GM19467 (cell line): ENCODE results near the gene NT5C1A.

Source experiments
- ATAC-seq: cut with Tn5 transposase; IDR thresholded peaks from one replicate; pipeline ENCODE4 v1.9.1; 2021; ENCODE audit warnings: mild to moderate bottlenecking, moderate library complexity; ENCODE audit not compliant: unreplicated experiment

The NT5C1A gene

DNA sequence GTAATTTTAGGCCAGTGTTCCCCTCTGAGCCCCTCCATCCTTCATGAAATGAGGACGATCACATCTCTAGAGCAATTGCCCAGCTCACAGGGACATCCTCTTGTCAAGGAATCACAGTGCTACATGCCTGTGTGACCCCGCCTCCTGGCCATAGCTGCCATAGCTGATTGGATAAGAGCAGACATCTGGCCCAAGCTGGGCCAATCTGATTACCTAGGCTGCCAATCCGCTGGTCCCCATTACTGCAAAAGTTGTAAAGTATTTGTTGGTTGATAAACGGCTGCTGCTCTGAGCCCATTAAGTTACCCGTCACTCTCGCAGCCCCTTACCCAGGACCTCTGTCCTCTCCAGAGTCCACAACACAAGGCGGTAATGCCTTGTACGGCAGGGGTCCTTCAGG is 8.3 kb downstream of the NT5C1A start:
- no peak for ATAC-seq

DNA sequence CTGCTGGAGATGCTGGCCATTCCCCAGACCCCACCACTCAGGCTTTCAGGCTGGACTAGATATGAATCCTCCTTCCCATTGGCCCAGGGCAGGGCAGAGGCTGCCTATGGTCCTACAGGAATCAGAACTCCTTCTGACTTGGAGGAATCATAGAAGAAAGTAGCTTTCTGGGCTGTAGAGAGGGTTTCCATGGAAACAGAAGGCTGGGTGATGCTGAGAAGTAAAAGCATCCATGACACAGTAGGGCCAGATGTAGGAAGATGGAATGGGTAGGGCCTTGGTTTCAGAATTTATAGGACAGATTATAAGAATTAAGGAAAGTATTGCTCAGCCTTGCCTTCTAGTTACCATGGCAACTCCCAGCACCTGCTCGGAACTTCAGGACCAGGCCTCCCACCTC is 9.0 kb downstream of the NT5C1A start:
- no peak for ATAC-seq

DNA sequence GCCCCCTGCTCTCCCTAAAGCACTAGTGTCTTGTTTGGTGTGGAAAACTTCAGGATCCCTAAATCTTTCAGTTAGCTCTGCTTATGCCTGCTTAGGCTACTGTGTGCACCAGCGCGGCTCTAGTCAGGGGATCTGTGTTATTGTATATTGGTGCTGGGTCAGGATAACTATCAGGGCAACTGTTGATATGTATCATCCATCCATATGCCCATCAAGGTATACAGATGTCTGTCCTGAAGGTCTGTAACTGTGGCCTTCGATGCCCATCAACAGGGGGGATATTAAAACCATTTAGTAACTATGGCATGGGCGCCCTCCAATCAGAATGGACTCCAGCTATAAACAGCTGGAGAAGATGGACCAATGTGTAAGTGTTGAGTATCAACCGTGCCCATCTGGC is 12.4 kb downstream of the NT5C1A start:
- ATAC-seq = no peak

DNA sequence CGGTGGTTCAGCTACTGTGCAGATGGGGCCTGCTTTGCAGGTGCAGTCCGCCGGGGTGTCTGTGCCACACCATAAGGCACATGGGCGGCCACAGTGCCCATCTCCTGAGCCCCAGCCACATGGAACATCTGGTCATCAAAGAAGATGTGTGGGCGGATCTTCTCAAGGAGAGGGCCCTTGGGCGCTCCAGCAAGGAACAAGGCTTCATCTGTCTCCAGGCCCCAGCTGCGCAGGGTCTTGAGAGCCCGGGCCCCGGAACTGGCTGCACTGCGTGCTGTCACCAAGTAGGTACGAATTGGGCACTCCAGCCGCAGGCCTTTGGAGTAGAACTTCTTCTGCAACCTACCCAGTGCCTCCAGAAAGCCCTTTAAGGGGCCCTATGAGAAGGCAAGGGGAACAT is 12.8 kb downstream of the NT5C1A start:
- no peak for ATAC-seq

DNA sequence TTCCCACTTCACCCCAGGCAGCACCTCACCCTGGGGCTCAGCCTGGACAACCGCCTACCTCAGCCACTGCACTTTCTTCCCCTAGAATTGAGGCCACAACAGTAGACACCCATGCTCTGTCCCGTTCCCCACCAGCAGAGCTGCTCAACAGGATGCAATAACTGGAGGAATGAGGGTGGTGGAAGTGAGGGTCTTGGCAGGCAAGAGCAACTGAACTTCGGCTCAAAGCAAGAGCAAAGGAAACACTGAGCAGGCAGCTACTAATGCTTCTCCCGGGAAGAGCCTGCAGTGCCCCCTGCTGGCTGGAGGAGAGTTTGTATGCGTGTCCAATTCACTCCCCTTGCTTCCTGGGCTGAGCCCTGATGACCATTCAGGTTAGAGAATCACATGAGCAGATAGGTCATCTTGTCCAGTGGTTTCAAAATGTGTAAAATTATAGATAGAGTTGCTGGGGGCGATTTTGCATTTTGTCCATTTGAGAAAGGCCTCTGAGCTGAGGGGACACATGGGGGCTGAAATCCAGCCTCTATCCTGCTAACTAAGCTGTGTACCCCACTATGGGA is 13.9 kb downstream of the NT5C1A start:
- no peak for ATAC-seq

DNA sequence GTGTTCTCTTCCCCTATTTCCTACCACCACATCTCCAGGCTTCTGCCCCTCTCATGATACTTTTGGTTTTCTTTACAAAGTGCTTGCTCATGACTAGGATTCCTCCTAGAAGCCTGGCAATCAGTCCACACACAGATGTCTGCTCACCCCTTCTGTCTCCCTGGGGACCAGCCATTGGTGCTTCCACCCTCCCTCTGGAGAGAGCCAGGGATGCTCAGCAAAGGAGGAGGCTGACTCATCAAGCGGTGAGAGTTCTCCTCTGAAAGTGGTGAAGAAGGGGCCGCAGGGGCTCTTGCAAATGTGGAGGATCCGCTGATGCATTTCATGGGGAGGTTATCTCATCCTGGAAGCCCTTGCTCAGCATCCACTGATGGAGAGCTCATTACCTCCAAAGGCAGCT is 14.5 kb downstream of the NT5C1A start:
- ATAC-seq = no peak

DNA sequence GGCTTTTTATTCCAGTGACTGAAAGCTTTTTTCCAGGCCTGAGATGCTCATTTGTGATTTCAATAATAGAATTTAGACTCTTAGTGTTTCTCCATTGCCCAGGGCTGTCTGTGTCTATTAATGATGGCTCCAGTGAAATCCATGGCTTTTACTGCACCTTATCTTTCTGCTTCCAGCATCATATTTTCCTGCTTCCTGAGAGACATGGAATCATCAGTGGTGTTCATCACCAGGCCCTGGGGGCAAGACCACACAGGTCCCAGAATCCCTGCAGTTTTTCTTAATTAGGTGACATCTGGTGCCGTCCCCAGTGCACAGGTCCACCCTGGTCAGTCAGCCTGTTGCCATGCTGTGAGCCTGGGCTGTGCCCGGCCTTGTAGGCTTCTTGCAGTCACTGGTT is 15.5 kb downstream of the NT5C1A start:
- no peak for ATAC-seq

DNA sequence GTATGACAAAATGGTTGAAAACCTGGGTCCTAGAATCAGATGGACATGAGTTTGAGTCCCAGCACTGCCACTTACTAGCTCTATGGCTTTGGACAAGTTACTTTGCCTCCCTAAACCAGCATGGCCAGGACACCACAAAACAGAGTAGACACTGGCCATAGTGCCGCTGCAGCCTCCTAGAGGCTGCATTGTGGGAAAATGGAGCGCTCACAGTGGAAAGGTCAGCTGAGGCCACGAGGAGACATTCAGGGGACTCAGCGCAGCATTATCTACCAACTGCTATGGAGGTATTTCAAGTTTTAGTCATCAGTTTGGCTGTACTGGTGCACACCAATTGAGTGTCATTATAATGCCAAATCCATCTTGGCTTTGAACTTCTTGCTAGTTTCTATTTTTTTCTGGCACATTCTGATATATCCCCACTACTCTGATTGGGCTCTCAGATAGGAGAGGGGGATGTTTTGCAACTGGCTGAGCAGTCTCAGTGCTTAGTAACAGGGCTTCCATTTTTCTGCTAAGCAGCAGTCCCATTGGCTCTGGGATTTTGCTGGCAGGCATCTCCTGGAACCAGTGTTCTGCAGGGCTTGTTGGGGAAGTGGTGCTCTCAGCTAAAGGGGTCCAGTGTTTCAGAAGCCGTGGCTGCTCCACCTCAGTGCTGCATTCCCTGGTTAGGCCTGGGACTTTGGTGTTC is 16.2 kb downstream of the NT5C1A start:
- no peak for ATAC-seq

DNA sequence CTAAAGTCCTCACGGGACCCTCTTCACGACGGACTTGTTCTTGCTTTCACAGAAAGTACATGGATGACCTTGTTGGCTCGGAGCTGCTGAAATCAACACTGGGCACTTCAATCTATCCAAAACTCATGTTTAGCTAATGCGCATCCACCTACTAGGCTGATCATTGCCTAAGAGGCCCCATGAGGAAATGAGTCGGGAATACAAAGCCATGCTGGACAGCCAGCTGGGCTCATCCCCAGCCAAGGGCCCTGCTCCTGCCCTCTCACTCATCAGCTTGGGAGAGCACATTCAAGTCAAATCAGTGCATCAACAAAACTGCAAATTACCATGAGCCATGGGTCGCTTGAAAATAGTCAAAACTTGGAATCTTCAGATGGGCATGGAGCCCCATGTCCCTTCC is 17.6 kb downstream of the NT5C1A start:
- ATAC-seq = no peak

DNA sequence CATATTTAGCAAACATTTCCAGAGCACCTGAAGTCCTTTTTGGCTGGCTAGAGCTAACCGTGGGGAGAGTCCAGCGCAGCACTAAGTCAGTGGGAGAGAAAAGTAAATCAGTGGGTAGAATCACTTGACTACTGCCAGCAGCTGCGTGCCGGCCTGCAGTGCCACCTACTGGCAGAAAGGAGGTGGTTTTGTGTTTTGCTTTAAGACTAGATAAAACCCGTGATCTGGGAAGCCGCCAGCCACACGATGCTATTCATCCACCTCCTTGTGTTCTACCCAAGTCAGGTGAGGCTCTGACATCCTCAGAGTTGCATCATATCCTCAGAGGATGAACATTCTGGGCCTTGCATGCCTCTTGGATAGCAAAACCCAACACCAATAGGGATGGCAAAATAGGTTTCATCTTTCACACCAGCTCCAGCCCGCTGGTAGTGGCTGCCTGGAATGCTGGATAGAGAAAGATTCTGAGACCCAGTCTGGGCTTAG is 18.3 kb downstream of the NT5C1A start:
- ATAC-seq = no peak

DNA sequence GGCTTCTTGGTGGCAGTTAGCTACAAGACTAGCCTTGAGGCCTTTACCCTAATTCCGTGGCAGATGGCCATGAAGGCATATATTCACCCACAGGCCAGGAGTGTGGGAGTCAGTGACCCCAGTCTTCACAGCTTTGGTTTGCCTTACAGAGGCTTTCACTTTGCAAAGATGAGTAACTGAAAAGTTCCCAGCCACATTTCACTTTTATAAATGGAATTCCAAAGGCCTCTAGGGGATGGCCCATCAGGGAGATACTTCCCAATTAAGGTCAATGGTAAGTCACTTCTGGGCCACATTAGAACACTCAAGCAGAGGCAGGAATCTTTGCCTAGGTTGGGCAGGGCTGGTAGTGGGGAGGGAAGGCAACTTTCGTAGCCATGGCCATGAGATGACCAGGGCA is 19.4 kb downstream of the NT5C1A start:
- no peak for ATAC-seq

DNA sequence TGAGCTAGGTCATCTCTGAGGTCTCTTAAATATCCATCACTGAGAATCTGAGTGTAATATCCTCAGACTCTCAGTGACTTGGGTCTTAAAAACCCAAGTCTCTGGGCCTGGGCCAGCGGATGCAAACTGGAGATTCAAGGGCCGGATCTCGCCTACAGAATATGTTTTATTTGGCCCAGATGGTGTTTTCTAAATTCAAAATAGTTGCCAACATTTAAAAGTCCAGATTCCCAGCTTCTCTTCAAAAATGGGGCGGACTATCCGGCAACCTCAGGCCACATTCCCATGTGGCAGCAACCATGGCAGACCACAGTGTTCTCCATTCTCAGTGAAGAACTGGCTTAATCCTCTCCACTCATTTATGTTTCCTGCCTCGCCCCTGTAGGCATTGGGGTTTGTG is 19.8 kb downstream of the NT5C1A start:
- ATAC-seq = no peak

DNA sequence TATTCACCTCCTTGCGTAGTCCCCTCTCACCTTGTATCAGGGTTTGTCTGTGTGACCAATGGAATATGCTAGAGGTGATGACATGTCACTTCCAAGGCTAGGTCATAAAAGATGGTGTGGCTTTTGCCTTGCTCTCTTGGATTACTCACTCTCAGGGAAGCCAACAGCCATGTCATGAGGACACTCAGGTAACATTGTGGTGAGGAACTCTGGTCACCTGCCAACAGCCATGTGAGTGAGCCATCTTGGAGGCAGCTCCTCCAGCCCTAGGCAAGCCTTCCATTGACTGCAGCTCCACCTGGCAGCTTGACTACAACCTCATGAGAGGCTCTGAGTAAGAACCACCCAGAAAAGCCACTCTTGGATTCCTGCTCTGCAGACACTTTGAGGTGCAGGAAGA is 21.5 kb downstream of the NT5C1A start:
- no peak for ATAC-seq

DNA sequence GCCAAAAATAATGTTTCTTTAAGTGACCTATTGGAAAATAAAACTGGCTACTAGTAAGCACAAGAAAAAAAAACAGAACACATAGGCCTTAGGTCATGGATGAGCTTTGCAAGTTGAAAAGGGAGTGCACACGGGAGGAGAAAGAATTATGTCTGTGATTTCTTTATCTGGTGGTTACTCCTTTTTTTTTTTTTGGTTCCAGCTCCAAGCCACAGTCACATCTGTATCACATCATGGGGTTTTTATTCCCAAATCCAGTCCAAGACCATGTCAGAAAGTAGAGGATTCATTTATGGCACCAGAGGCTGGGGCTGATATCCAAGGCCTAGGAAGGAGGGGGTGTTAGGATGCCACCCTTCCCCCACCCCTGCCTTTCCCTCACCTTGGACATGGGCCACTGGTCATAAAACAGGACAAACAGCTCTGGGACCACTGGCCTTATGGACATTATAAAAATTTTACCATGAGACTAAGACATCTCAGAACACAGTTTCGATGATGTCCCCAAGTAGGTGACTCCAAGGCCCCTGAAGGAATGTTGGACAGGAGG is 22.2 kb downstream of the NT5C1A start:
- ATAC-seq = no peak

DNA sequence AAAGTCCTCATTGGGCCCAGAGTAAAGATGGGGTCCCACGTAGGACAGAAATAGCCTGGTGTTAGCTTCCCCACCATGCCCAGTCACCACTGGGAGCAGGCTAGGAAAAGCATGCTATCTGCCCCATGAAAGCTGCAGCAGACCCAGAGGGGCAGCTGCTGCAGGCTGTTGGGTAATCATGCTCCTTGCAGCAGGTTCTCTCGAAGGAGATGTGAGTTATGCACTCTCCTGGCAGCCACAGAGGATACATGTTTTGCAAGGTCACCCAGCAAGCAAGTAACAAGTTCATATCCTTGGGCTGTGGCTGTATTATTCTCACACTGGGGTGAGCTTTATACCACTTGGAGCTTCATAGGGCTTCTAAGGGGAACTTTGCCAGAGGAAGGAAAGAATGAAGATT is 23.4 kb downstream of the NT5C1A start:
- no peak for ATAC-seq

DNA sequence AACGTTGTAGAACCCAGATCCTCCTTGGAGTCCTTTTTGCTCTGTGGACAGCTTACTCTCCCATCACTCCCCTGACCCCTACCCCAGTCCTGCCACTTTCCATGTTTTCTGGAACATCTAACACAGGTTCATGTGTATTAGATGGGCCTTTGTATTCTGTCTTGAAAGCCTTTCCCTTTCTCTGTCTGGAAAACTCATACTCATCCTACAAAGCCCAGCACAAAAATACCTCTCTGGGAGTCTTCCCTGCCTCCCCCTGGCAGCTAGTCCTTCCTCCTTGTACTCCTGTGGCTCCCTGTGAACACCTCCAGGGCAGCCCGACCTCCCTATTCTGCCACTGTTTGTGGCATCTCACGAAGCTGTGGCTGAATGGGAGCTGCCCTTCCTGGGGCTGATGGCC is 24.7 kb downstream of the NT5C1A start:
- ATAC-seq = no peak

DNA sequence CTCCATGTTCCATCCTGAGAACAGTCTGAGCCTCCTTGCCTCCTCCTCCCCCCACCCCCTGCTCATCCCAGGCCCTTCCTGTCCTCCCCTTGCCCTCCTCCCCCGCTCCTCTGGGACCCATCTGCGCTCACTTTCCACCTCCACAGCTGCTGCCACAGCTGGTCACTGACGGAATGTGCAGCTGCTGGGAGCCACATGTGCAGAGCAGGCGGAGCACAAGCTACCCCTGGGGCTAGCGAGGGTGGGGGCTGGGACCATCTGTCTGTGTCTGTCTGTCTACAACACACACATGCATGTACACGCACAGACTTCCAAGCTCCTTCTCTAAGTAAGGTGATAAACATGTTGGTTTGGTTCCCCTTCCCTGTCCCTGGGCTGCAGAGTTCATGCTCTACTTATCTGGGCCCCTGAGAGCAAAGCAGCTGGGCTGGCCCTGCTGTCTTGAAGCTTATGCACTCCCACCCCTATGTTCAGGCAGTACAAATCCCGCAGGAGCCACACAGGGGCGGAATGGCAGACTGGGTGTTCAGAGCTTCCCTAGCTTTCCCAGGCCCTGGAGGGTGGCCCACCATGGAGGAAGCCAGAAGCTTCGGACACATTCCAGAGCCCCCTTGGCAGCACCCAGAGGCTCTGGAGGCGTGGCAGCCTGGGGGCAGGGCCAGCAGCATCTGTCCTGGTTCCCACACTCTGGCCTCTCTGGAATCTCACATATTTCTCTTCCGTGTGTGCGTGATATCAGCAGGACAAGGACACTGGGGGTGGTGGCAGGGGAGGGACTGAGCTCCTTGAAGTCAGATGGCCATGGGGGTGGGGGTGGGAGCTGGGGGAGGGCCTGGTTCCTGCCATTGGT is 25.4 kb downstream of the NT5C1A start:
- ATAC-seq = no peak

DNA sequence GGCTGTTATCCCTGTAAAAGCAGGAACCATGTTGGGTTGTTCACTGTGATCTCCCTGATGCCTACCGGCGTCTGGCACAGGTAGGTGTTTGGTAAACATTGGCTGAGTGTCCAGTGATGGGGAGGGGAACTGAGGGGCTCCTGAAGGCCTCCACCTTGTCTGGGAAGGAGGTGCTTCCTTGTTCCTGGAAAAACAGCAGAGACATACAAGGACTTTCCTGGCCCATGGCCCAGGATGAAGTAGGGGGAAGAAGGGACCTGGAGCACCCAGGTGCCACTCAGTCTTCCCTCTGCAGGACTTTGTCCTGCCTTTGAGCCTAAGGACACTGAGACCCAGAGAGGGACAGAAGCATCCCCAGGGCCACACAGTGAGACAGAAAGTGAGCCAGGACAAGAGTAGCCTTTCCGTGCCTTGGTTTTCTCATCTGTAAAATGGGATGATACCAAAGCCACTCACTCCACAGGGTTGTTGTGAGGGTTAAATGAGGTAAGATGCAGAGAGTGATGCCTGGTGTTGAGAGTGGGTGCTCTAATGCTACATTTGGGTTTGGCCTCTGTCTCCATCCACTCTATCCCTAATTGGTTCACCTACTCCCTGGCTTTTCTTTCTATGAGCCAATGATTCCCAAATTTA is 26.4 kb downstream of the NT5C1A start:
- no peak for ATAC-seq

DNA sequence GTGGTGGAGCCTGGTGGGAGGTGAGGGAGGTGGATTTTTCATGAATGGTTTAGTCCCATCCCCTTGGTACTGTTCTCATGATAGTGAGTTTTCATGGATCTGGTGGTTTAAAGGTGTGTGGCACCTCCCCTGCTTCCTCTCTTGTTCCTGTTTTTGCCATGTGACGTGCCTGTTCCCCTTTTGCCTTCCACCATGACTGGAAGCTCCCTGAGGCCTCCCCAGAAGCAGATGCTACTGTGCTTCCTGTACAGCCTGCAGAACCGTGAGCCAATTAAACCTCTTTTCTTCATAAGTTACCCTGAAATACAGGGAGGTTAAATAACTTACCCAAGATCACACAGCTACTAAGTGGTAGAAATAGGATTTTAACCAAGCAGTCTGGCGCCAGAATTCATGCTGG is 28.2 kb downstream of the NT5C1A start:
- no peak for ATAC-seq

DNA sequence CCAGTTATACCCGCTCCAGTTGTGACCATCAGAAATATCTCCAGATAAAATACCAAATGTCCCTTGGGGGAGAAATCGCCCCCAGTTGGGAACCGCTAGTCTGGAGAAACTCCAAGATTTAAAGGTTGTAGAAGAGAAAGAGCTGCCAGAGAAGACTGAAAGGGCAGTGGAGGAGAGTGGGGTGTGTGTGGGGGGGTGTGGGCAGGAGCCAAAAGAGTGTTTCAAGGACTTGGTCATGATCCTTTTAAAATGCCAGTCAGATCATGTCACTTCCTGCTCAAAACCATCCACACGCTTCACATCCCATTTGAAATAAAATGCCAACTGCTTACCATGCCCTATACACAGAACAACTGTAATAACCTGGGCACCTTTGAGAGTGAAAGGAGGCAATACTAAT is 29.1 kb downstream of the NT5C1A start:
- no peak for ATAC-seq

DNA sequence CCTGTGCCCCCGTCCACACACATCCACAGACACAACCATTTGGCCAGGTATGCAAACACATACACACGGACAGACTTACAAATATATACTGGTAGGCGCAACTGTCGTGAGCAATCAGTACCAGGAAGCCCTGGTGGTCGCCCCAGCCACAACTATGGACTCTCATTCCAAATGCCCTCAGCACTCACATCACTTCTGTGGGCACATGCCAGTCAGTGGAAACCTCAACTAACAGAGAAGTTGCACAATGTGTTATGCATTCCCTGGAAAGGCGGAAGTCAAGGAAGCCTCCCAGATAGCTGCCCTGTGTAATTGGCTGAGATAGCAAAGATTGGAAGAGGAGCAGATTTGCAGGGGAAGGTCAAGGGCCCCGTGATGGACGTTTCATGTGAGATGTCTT is 31.0 kb downstream of the NT5C1A start:
- no peak for ATAC-seq
